ENCODE measurements around the gene GLMP.
A peak's percentile ranks its signal among the peaks of the same experiment; 100 is the strongest.

Gene GLMP

GRCh38 chr1:156263288-156263655 lies 32.2 kb downstream of the GLMP start:
- H3K9ac ChIP-seq (ENCODE audit: low read length), result peak overlapping the region; percentile 12
- H3K4ac ChIP-seq (ENCODE audit: low read depth in 1 of 2, low read length in 2 of 2), result no peak overlapping the region

GRCh38 chr1:156262461-156263287 lies 32.8 kb downstream of the GLMP start:
- 81% methylated on average over 9 of the region's 9 CpGs for WGBS

More at GRCh38 chr1:156263288-156263655, 32.2 kb downstream of the GLMP start:
- Histone ChIP-seq H2AFZ (ENCODE audit: low read depth, low read length) (no peak overlapping the region), H3K27ac (ENCODE audit: low read length, poor library complexity, severe bottlenecking) (no peak overlapping the region), H2BK15ac (ENCODE audit: low read depth, poor library complexity, severe bottlenecking) (no peak overlapping the region), H2BK5ac (ENCODE audit: low read depth, low read length, poor library complexity, severe bottlenecking) (no peak overlapping the region), H3K23ac (ENCODE audit: low read length in 2 of 2) (no peak overlapping the region), H3K79me1 (replicated peaks; ENCODE audit: low read length, poor library complexity, severe bottlenecking) (peaks cover 31% of the 10 kb centered on the region), H4K91ac (ENCODE audit: low read length) (no peak overlapping the region), H4K8ac (ENCODE audit: low read length) (no peak overlapping the region), H3K18ac (ENCODE audit: low read depth in 1 of 2, low read length in 2 of 2) (no peak overlapping the region), H2BK120ac (ENCODE audit: low read depth, low read length) (no peak overlapping the region), H3K27me3 (ENCODE audit: control insufficient read depth in 1 of 2, insufficient read depth in 1 of 2, low read length in 2 of 2) (no peaks in the 10 kb centered on the region), H2BK12ac (ENCODE audit: low read length in 2 of 2) (no peak overlapping the region), H3K36me3 (ENCODE audit: control insufficient read depth in 1 of 2, insufficient read depth in 2 of 2, low read depth in 1 of 2, low read length in 2 of 2) (peaks cover 86 to 89% of the 10 kb centered on the region in 2 experiments), H3K9me3 (ENCODE audit: control insufficient read depth, low read length) (no peaks in the 10 kb centered on the region), H3K4me1 (ENCODE audit: control insufficient read depth, insufficient read depth, low read depth, low read length) (no peaks in the 10 kb centered on the region), H3K4me3 (ENCODE audit: insufficient read depth in 1 of 2, low read depth in 1 of 2, low read length in 2 of 2) (no peak overlapping the region), H3K14ac (ENCODE audit: low read length in 2 of 2) (no peak overlapping the region), H2AK5ac (ENCODE audit: low read length, severe bottlenecking) (no peak overlapping the region), H3K4me2 (ENCODE audit: low read length, poor library complexity, severe bottlenecking) (no peak overlapping the region)
- 93% methylated on average over 9 of the region's 9 CpGs for whole genome bisulfite sequencing
- no peak for DNase-seq

GRCh38 chr1:156260896-156261295 lies 34.6 kb downstream of the GLMP start:
- Histone ChIP-seq H3K36me3 (ENCODE audit: control insufficient read depth in 1 of 2, insufficient read depth in 2 of 2, low read depth in 1 of 2, low read length in 2 of 2) (peaks cover 85 to 88% of the 10 kb centered on the region in 2 experiments), H3K27me3 (ENCODE audit: control insufficient read depth in 1 of 2, insufficient read depth in 1 of 2, low read length in 2 of 2) (no peaks in the 10 kb centered on the region), H4K8ac (ENCODE audit: low read length) (no peak overlapping the region), H3K23ac (ENCODE audit: low read length in 2 of 2) (no peak overlapping the region), H2BK5ac (ENCODE audit: low read depth, low read length, poor library complexity, severe bottlenecking) (no peak overlapping the region), H4K91ac (ENCODE audit: low read length) (no peak overlapping the region), H3K4ac (ENCODE audit: low read depth in 1 of 2, low read length in 2 of 2) (no peak overlapping the region), H3K4me3 (ENCODE audit: insufficient read depth in 1 of 2, low read depth in 1 of 2, low read length in 2 of 2) (no peak overlapping the region), H3K9ac (ENCODE audit: low read length) (no peak overlapping the region), H2AK5ac (ENCODE audit: low read length, severe bottlenecking) (no peak overlapping the region), H3K27ac (ENCODE audit: low read length, poor library complexity, severe bottlenecking) (no peak overlapping the region), H2BK12ac (ENCODE audit: low read length in 2 of 2) (no peak overlapping the region), H2AFZ (ENCODE audit: low read depth, low read length) (no peak overlapping the region), H3K14ac (ENCODE audit: low read length in 2 of 2) (no peak overlapping the region), H3K18ac (ENCODE audit: low read depth in 1 of 2, low read length in 2 of 2) (no peak overlapping the region), H3K4me1 (ENCODE audit: control insufficient read depth, insufficient read depth, low read depth, low read length) (no peaks in the 10 kb centered on the region), H2BK120ac (ENCODE audit: low read depth, low read length) (no peak overlapping the region), H3K4me2 (ENCODE audit: low read length, poor library complexity, severe bottlenecking) (no peak overlapping the region), H3K9me3 (ENCODE audit: control insufficient read depth, low read length) (no peaks in the 10 kb centered on the region), H2BK15ac (ENCODE audit: low read depth, poor library complexity, severe bottlenecking) (no peak overlapping the region), H3K79me1 (replicated peaks; ENCODE audit: low read length, poor library complexity, severe bottlenecking) (peaks cover 37% of the 10 kb centered on the region)
- no peak for DNase-seq
- WGBS, result 100% methylated on average over 2 of the region's 2 CpGs

More at GRCh38 chr1:156262461-156263287, 32.8 kb downstream of the GLMP start:
- Histone ChIP-seq H2BK15ac (ENCODE audit: low read depth, poor library complexity, severe bottlenecking) (no peak overlapping the region), H3K4me1 (ENCODE audit: control insufficient read depth, insufficient read depth, low read depth, low read length) (no peaks in the 10 kb centered on the region), H2BK5ac (ENCODE audit: low read depth, low read length, poor library complexity, severe bottlenecking) (no peak overlapping the region), H3K79me1 (replicated peaks; ENCODE audit: low read length, poor library complexity, severe bottlenecking) (peaks cover 37% of the 10 kb centered on the region), H3K18ac (ENCODE audit: low read depth in 1 of 2, low read length in 2 of 2) (no peak overlapping the region), H2BK120ac (ENCODE audit: low read depth, low read length) (no peak overlapping the region), H3K27ac (ENCODE audit: low read length, poor library complexity, severe bottlenecking) (no peak overlapping the region), H3K14ac (ENCODE audit: low read length in 2 of 2) (no peak overlapping the region), H3K9me3 (ENCODE audit: control insufficient read depth, low read length) (no peaks in the 10 kb centered on the region), H4K91ac (ENCODE audit: low read length) (no peak overlapping the region), H3K4me2 (ENCODE audit: low read length, poor library complexity, severe bottlenecking) (no peak overlapping the region), H3K27me3 (ENCODE audit: control insufficient read depth in 1 of 2, insufficient read depth in 1 of 2, low read length in 2 of 2) (no peaks in the 10 kb centered on the region), H3K9ac (ENCODE audit: low read length) (peak overlapping the region; percentile 38), H3K23ac (ENCODE audit: low read length in 2 of 2) (no peak overlapping the region), H3K4ac (ENCODE audit: low read depth in 1 of 2, low read length in 2 of 2) (no peak overlapping the region), H2AK5ac (ENCODE audit: low read length, severe bottlenecking) (no peak overlapping the region), H2BK12ac (ENCODE audit: low read length in 2 of 2) (no peak overlapping the region), H3K4me3 (ENCODE audit: insufficient read depth in 1 of 2, low read depth in 1 of 2, low read length in 2 of 2) (peak overlapping the region in 1 of 2 experiments; percentile 21), H2AFZ (ENCODE audit: low read depth, low read length) (no peak overlapping the region), H4K8ac (ENCODE audit: low read length) (no peak overlapping the region), H3K36me3 (ENCODE audit: control insufficient read depth in 1 of 2, insufficient read depth in 2 of 2, low read depth in 1 of 2, low read length in 2 of 2) (peaks cover 86 to 89% of the 10 kb centered on the region in 2 experiments)
- no peak for DNase-seq

GRCh38 chr1:156259805-156260204 lies 35.7 kb downstream of the GLMP start:
- H3K79me1 ChIP-seq (replicated peaks; ENCODE audit: low read length, poor library complexity, severe bottlenecking), result peaks cover 32% of the 10 kb centered on the region
- peak; percentile 32 for DNase-seq
- H3K36me3 ChIP-seq (ENCODE audit: control insufficient read depth in 1 of 2, insufficient read depth in 2 of 2, low read depth in 1 of 2, low read length in 2 of 2), result peaks cover 81 to 84% of the 10 kb centered on the region in 2 experiments
- no peak overlapping the region for H3K23ac ChIP-seq (ENCODE audit: low read length in 2 of 2)
- no peaks in the 10 kb centered on the region for H3K27me3 ChIP-seq (ENCODE audit: control insufficient read depth in 1 of 2, insufficient read depth in 1 of 2, low read length in 2 of 2)
- H2BK5ac ChIP-seq (ENCODE audit: low read depth, low read length, poor library complexity, severe bottlenecking), result no peak overlapping the region
- no peak overlapping the region for H3K4ac ChIP-seq (ENCODE audit: low read depth in 1 of 2, low read length in 2 of 2)
- no peaks in the 10 kb centered on the region for H3K4me1 ChIP-seq (ENCODE audit: control insufficient read depth, insufficient read depth, low read depth, low read length)
- no peaks in the 10 kb centered on the region for H3K9me3 ChIP-seq (ENCODE audit: control insufficient read depth, low read length)
- no peak overlapping the region for H2BK12ac ChIP-seq (ENCODE audit: low read length in 2 of 2)
- WGBS, result 86% methylated on average over 1 of the region's 3 CpGs
- H2AFZ ChIP-seq (ENCODE audit: low read depth, low read length), result no peak overlapping the region
- no peak overlapping the region for H3K4me3 ChIP-seq (ENCODE audit: insufficient read depth in 1 of 2, low read depth in 1 of 2, low read length in 2 of 2)
- no peak overlapping the region for H2BK120ac ChIP-seq (ENCODE audit: low read depth, low read length)
- no peak overlapping the region for H3K18ac ChIP-seq (ENCODE audit: low read depth in 1 of 2, low read length in 2 of 2)
- no peak overlapping the region for H4K8ac ChIP-seq (ENCODE audit: low read length)
- H4K91ac ChIP-seq (ENCODE audit: low read length), result no peak overlapping the region
- H3K27ac ChIP-seq (ENCODE audit: low read length, poor library complexity, severe bottlenecking), result no peak overlapping the region
- H3K4me2 ChIP-seq (ENCODE audit: low read length, poor library complexity, severe bottlenecking), result no peak overlapping the region
- H3K14ac ChIP-seq (ENCODE audit: low read length in 2 of 2), result no peak overlapping the region
- H3K9ac ChIP-seq (ENCODE audit: low read length), result no peak overlapping the region
- H2BK15ac ChIP-seq (ENCODE audit: low read depth, poor library complexity, severe bottlenecking), result no peak overlapping the region
- H2AK5ac ChIP-seq (ENCODE audit: low read length, severe bottlenecking), result no peak overlapping the region
